IPS DF 6.9 (cell line): ENCODE data around the gene NCAPG.

Experiments
- DNase-seq: peaks from one replicate; pipeline ENCODE4 v3.0.0-alpha.2; 2013; ENCODE audit warnings: low read depth, low spot score
- H3K27ac ChIP-seq: one replicate; pipeline ENCODE4 v1.5.1; 2013; ENCODE audit warnings: low read length, control low read depth
- H3K27me3 ChIP-seq: 2 replicates; pipeline ENCODE4 v1.6.1; 2013; ENCODE audit warnings: mild to moderate bottlenecking, low read length; ENCODE audit not compliant: control insufficient read depth, insufficient read depth
- H3K36me3 ChIP-seq: 2 replicates; pipeline ENCODE4 v1.6.1; 2013; ENCODE audit warnings: low read length; ENCODE audit not compliant: control insufficient read depth, insufficient read depth
- H3K4me1 ChIP-seq: 2 replicates; pipeline ENCODE4 v1.6.1; 2013; ENCODE audit warnings: low read length; ENCODE audit not compliant: control insufficient read depth, insufficient read depth
- H3K4me3 ChIP-seq: 2 replicates; pipeline ENCODE4 v1.5.1; 2013; ENCODE audit warnings: mild to moderate bottlenecking, low read length
- H3K9me3 ChIP-seq: 2 replicates; pipeline ENCODE4 v1.6.1; 2013; ENCODE audit warnings: low read length, inconsistent platforms; ENCODE audit not compliant: control insufficient read depth, insufficient read depth
- WGBS: extraction: QIAGEN DNeasy Blood & Tissue Kit; methylation state at CpG from one replicate; pipeline ENCODE4 v1.1.7; 2013; ENCODE audit warnings: mixed read lengths, missing lambda C conversion rate; ENCODE audit not compliant: insufficient read length, insufficient coverage; 5-methylcytosine and 5-hydroxymethylcytosine counted together

The NCAPG gene

GRCh38 chr4:17875402-17876070 is 64.8 kb downstream of the NCAPG start:
- WGBS, result no CpG with 5 or more reads among the region's 4 CpGs
- no peak for DNase-seq
- Histone ChIP-seq H3K27me3 (no peaks in the 10 kb centered on the region), H3K4me3 (no peak overlapping the region), H3K36me3 (no peaks in the 10 kb centered on the region), H3K4me1 (no peaks in the 10 kb centered on the region), H3K27ac (no peak overlapping the region), H3K9me3 (no peaks in the 10 kb centered on the region)

GRCh38 chr4:17876943-17877342 is 66.2 kb downstream of the NCAPG start:
- no peak overlapping the region for H3K4me3 ChIP-seq
- WGBS, result no CpG with 5 or more reads among the region's 4 CpGs
- no peaks in the 10 kb centered on the region for H3K4me1 ChIP-seq
- no peak for DNase-seq
- no peaks in the 10 kb centered on the region for H3K27me3 ChIP-seq
- H3K9me3 ChIP-seq, result no peaks in the 10 kb centered on the region
- H3K27ac ChIP-seq, result no peak overlapping the region
- no peaks in the 10 kb centered on the region for H3K36me3 ChIP-seq

- no peak for DNase-seq
- H3K4me1 ChIP-seq, result no peaks in the 10 kb centered on the region
- no CpG with 5 or more reads among the region's 5 CpGs for WGBS
- no peaks in the 10 kb centered on the region for H3K27me3 ChIP-seq
- H3K4me3 ChIP-seq, result no peak overlapping the region
- H3K27ac ChIP-seq, result no peak overlapping the region
- H3K36me3 ChIP-seq, result no peaks in the 10 kb centered on the region
- no peaks in the 10 kb centered on the region for H3K9me3 ChIP-seq
These were observed 66.9 kb downstream of the NCAPG start for GRCh38 chr4:17877661-17878060.

GRCh38 chr4:17884063-17884462 is 73.3 kb downstream of the NCAPG start:
- Histone ChIP-seq H3K27ac (no peak overlapping the region), H3K4me3 (no peak overlapping the region), H3K4me1 (no peaks in the 10 kb centered on the region), H3K9me3 (no peaks in the 10 kb centered on the region), H3K27me3 (no peaks in the 10 kb centered on the region), H3K36me3 (no peaks in the 10 kb centered on the region)
- WGBS, result no CpG with 5 or more reads among the region's 2 CpGs
- DNase-seq, result no peak

- H3K27ac ChIP-seq, result no peak overlapping the region
- H3K4me3 ChIP-seq, result no peak overlapping the region
- H3K36me3 ChIP-seq, result no peaks in the 10 kb centered on the region
- DNase-seq, result no peak
- H3K27me3 ChIP-seq, result no peaks in the 10 kb centered on the region
- H3K9me3 ChIP-seq, result no peaks in the 10 kb centered on the region
- no CpG with 5 or more reads among the region's 2 CpGs for WGBS
- H3K4me1 ChIP-seq, result no peaks in the 10 kb centered on the region
These were observed 73.7 kb downstream of the NCAPG start for GRCh38 chr4:17884511-17884910.

- H3K9me3 ChIP-seq, result no peaks in the 10 kb centered on the region
- WGBS, result no CpG with 5 or more reads among the region's 1 CpG
- no peak overlapping the region for H3K4me3 ChIP-seq
- H3K4me1 ChIP-seq, result no peaks in the 10 kb centered on the region
- no peak for DNase-seq
- no peaks in the 10 kb centered on the region for H3K36me3 ChIP-seq
- no peaks in the 10 kb centered on the region for H3K27me3 ChIP-seq
- H3K27ac ChIP-seq, result no peak overlapping the region
These were observed 78.9 kb downstream of the NCAPG start for GRCh38 chr4:17889692-17890091.

GRCh38 chr4:17894421-17894820 is 83.6 kb downstream of the NCAPG start:
- no peaks in the 10 kb centered on the region for H3K36me3 ChIP-seq
- no peaks in the 10 kb centered on the region for H3K9me3 ChIP-seq
- no CpG with 5 or more reads among the region's 3 CpGs for WGBS
- no peak overlapping the region for H3K27ac ChIP-seq
- H3K27me3 ChIP-seq, result no peaks in the 10 kb centered on the region
- no peaks in the 10 kb centered on the region for H3K4me1 ChIP-seq
- no peak for DNase-seq
- no peak overlapping the region for H3K4me3 ChIP-seq
